WI38 (cell line): Measurements from ENCODE around the gene MRNIP.

ENCODE experiments used
- H3K4me3 ChIP-seq: 2 replicates; pipeline ENCODE4 v1.5.1; 2011; ENCODE audit warnings: low read depth, mild to moderate bottlenecking, control low read depth, low read length
- TF ChIP-seq, protein P1 (sequence below): IDR thresholded peaks from 2 replicates; pipeline ENCODE4 v1.5.1; 2012; ENCODE audit warnings: low read depth, mild to moderate bottlenecking, control low read depth, low read length

The MRNIP gene

DNA sequence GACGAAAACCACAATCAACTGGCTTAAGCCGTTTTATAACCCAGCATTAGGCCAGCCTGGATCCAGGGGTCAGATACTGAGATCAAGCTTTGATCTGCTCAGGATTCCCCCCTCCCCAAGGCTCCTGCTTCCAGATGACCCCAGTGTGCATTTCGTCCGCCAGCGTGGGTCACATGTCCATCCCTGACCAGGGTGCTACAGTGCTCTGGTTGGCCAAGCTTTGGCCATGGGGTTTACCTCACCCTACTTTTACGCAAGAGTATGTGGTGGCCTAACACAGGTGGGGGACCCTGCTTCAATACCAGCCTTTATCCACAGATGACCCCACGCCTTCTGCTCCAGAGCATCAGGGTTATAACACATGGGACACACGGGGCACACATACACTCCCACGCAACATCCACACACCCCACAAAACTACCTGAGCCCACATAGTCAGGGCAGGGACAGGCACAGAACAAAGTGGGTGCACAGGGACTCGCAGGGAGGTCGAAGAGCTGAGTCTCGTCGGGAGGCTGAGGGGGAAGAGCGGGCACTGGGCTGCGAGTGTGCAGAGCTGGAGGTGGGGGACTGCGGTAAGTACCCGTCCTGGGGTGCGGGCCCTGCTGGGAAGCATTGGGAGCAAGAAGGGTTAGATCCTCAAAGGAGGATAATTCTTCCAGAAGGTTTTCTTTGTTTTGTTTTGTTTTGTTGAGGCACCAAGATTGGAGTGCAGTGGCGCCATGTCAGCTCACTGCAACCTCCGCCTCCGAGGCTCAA lies 42.9 kb downstream of the MRNIP start:
- no peak overlapping the region for H3K4me3 ChIP-seq
- TF ChIP-seq, protein P1, sequence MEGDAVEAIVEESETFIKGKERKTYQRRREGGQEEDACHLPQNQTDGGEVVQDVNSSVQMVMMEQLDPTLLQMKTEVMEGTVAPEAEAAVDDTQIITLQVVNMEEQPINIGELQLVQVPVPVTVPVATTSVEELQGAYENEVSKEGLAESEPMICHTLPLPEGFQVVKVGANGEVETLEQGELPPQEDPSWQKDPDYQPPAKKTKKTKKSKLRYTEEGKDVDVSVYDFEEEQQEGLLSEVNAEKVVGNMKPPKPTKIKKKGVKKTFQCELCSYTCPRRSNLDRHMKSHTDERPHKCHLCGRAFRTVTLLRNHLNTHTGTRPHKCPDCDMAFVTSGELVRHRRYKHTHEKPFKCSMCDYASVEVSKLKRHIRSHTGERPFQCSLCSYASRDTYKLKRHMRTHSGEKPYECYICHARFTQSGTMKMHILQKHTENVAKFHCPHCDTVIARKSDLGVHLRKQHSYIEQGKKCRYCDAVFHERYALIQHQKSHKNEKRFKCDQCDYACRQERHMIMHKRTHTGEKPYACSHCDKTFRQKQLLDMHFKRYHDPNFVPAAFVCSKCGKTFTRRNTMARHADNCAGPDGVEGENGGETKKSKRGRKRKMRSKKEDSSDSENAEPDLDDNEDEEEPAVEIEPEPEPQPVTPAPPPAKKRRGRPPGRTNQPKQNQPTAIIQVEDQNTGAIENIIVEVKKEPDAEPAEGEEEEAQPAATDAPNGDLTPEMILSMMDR: no peak

DNA sequence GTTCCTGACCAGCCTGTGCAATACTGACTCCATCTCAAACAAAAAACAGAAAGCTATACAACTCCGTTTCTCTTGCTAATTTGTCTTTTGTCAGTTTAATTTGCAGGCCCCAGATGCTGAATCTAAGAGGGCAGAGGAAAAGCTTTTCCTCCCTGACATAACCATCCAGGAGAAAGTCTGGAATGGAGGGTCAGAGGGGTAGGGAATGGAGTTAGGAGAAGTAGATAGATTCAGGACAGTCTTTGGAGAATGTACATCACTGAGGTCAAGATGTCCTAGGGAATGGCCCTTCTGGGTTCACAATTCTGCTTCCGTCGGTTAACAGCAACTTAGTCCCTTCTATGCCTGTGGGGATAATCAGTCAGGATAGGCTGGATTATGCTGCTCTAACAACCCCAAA lies 44.5 kb downstream of the MRNIP start:
- H3K4me3 ChIP-seq: no peak overlapping the region
- TF ChIP-seq, protein P1: no peak

DNA sequence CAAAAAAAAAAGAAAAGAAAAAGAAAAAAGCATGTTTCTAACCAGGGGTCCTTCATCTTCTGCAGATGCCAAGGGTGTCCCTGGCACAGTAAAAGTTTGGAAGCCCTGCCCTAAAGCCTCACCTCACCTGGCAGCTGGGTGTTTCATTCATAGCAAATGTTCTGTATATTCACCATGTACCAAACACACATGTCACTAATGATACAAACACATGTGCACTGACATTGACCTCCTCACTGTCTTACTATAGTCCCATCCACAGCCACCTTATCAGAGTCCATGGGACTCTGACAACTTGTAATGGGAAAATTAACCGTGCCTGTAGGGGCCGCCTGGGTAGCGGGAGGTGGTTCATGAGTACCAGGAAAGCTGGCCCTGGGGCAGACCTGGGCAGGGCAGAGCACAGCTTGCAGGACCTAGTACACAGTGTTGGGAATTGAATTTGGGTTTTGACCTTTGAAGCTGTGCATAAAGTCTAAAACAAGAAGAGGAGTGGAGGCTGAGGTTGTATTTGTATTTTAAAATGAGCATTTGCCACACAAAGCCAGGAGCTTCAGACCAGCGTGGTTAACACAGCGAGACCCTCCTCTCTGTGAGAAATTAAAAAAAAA lies 45.5 kb downstream of the MRNIP start:
- TF ChIP-seq, protein P1: no peak
- H3K4me3 ChIP-seq: no peak overlapping the region

DNA sequence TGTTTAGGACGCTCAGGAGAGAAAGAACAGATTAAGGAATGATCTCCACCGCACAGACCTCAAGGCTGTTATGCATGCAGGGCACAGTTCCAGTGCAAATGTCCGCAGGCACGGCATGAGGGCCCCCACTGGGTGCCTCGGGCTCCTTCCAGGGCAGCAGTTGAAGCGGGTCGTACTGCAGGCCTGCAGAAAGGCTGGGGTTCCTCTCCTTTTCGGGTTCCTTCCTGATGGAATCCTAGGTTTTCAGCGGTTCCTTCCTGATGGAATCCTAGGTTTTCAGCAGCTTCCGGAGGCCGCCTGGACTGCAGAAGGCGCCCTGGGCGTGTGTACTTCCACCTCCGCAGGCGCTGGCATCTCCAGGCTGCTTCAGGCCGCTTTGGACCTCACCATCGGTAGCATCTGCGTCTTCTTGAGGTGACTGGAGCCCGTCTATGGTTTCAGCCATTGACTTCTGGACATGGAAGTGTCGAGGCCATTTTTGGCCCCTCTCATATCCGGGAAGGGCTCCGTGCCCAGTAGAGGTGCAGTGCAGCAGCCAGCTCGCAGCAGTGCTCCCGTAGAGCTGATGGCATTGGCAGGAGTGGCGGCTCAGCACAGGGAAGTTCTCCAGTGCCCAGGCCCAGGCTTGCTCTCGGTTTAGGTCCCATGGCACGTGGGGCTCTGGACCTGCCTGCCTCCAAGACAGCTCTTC lies 46.3 kb downstream of the MRNIP start:
- H3K4me3 ChIP-seq: no peak overlapping the region
- TF ChIP-seq, protein P1: no peak

DNA sequence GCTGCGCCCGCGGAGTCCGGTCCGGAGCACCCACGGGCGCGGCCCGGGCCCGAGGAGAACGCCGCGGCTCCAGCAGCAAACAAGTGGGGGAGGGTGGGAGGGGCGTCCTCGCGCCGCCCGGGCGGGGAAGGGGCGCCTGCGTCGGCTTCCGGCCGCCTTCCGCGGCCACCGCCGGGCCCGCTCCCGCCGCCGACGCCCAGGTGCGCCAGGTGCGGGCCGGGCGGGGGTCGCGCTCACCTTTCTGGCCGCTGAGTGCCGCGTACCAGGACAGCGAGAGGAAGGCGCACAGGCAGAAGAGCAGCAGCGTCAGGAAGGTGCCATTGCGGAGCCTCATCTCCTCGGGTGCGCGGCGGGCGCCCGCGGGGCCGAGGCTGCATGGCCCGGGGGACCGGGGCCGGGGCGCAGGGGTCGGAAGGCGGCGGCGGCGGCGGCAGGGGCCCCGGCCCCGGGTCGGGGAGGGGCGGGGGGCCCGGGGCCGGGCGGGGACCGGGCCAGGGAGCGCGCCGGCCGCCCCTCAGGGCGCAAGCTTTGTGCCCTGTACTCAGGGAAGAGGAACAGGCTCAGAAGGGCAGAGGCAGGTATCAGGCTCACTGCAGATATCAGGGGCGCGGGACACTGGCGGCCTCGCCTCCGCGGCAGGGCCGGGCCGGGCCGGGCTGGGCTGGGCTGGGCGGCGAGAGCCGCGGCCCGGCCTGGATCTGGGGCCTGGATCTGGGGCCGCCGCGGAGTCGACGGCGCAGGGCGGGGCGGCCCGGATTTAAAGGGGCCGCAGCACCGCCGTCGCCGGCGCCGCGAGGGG lies 52.2 kb downstream of the MRNIP start, which contains the start of gene MGAT4B:
MGAT4B (minus strand) TSS at position 617 of the 799 bp plus-strand sequence; CDS start at position 334, 283 bp downstream.
- TF ChIP-seq, protein P1: no peak
- peak within 1 kb of the TSS; percentile 72 for H3K4me3 ChIP-seq

DNA sequence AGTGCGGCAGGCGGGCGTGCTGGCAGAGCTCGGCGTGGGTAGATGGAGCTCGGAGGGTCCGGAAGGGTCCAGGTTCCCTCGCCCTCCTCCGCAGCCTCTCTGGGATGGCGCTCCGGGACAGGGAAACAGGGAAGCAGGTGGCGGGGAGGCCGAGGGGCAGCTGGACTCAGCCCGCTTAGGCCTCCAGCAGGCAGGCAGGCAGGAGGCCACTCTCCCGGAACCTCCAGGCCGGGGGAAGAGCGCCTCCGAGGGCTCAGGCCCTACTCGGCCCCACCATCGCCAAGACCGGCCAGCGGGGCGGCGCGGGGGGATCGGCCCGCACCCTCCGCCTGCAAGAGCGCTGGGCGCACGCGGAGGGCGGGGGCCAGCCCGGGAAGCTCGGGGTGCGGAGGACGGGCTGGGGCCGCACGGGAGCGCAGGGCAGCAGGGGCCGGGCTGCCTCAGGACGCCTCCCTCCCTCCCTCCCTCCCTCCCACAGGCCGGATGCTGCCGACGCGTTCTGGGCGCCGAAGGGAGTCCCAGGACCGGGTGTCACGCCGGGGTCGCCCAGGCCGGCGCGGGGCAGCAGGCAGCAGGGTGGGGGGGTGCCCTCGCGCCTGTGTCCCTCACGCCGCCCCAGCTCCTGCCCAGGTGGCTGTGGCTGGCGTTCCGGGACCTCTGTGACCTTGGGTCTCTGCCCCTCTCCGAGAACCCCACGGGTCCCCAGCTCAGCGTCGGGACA lies 52.9 kb downstream of the MRNIP start:
- TF ChIP-seq, protein P1: no peak
- peak overlapping the region; percentile 72 for H3K4me3 ChIP-seq
